HepG2 (cell line): ENCODE measurements around the gene TTC23. TPM values are rescaled to one million over a fixed set of nuclear protein-coding genes. Genes with fewer than 3 reads are reported as not detected.

Source experiments
- ATAC-seq: fragments of 200-7000 bp; cut with Tn5 transposase; 3 replicates; pipeline ENCODE4 v1.9.1; 2020; ENCODE audit warnings: mild to moderate bottlenecking, moderate library complexity
- BruUV-seq: library from RNA; stranded (reverse); fragments of 400-500 nt; replicated peaks from 2 replicates; lab custom pipeline; 2021; lab: Mats Ljungman, UMichigan
- CTCF ChIA-PET: fragments of 300-600 bp; formaldehyde crosslinking; extraction: SDS; loops from one replicate; lab custom pipeline; 2021; ENCODE audit warnings: low total read pairs, inconsistent platforms, low intra/inter-chr PET ratio; lab: Yijun Ruan, JAX
- POLR2A ChIA-PET: fragments of 350-600 bp; sonication (Branson Sonifier 250); formaldehyde crosslinking; loops from one replicate; lab custom pipeline; 2020; ENCODE audit warnings: antibody characterized with exemption, inconsistent platforms; lab: Yijun Ruan, JAX
- DNase-seq: peaks from one replicate; pipeline ENCODE4 v3.0.0-alpha.2; 2015; ENCODE audit warnings: low spot score
- FAIRE-seq: peaks from 3 replicates; lab custom pipeline; 2011; peaks lifted over from hg19 to GRCh38; lab: Jason Lieb, UNC
- H2AFZ ChIP-seq: one replicate; pipeline ENCODE4 v1.6.1; 2011; ENCODE audit warnings: low read length, inconsistent platforms
- H3K27ac ChIP-seq: fragments of 300-600 bp; 3 replicates; pipeline ENCODE4 v1.8.0; 2011; ENCODE audit warnings: mixed run types, mild to moderate bottlenecking, mixed read lengths, low read length, inconsistent platforms; ENCODE audit not compliant: insufficient read depth; ENCODE audit errors: extremely low read length
- H3K27me3 ChIP-seq, 2 experiments: fragments of 200-600 bp in 1 of 2; 2 replicates in 1 of 2; 3 replicates in 1 of 2; pipeline versions ENCODE4 v1.6.0 to v1.8.0; 2011; ENCODE audit warnings: low read length in 2 of 2, mild to moderate bottlenecking in 2 of 2, moderate library complexity in 2 of 2, inconsistent platforms in 1 of 2; ENCODE audit not compliant: insufficient read depth in 2 of 2, control insufficient read depth in 1 of 2
- H3K36me3 ChIP-seq, 2 experiments: fragments of 200-600 bp in 1 of 2; replicated peaks in 1 of 2; 2 replicates in 1 of 2; 3 replicates in 1 of 2; pipeline versions ENCODE4 v1.5.1 to v1.8.0; 2011; ENCODE audit warnings: low read length in 2 of 2, inconsistent platforms in 1 of 2; ENCODE audit not compliant: insufficient read depth in 2 of 2, control insufficient read depth in 1 of 2
- H3K4me1 ChIP-seq: 2 replicates; pipeline ENCODE4 v1.5.1; 2012; ENCODE audit warnings: low read length, inconsistent platforms; ENCODE audit not compliant: insufficient read depth
- H3K4me2 ChIP-seq: 2 replicates; pipeline ENCODE4 v1.6.0; 2011; ENCODE audit warnings: low read depth, low read length, inconsistent platforms
- H3K4me3 ChIP-seq, 3 experiments: fragments of 200-600 bp in 1 of 3; sonication (generic), shearing (Covaris generic) in 1 of 3; replicated peaks in 1 of 3; 2 replicates each; pipeline ENCODE4 v1.5.1; 2011 to 2016; ENCODE audit warnings: low read length in 3 of 3, inconsistent platforms in 2 of 3, low read depth in 2 of 3, mild to moderate bottlenecking in 2 of 3, control low read depth in 1 of 3, mixed read lengths in 1 of 3; ENCODE audit not compliant: insufficient read depth in 1 of 3
- H3K79me2 ChIP-seq: one replicate; pipeline ENCODE4 v1.6.1; 2011; ENCODE audit warnings: low read length, inconsistent platforms; ENCODE audit not compliant: insufficient read depth
- H3K9ac ChIP-seq: 2 replicates; pipeline ENCODE4 v1.6.0; 2011; ENCODE audit warnings: mild to moderate bottlenecking, low read depth, low read length, inconsistent platforms; ENCODE audit not compliant: insufficient read depth
- H3K9me3 ChIP-seq: 2 replicates; pipeline ENCODE4 v1.5.1; 2012; ENCODE audit warnings: mild to moderate bottlenecking, low read length
- H4K20me1 ChIP-seq: 2 replicates; pipeline ENCODE4 v1.6.0; 2011; ENCODE audit warnings: inconsistent platforms, mild to moderate bottlenecking, low read length, moderate library complexity; ENCODE audit not compliant: insufficient read depth
- CBX2 ChIP-seq, 2 experiments: fragments of 200-600 bp in 1 of 2; sonication (generic); formaldehyde crosslinking in 1 of 2; IDR thresholded peaks; 2 replicates each; pipeline versions ENCODE4 v1.7.0 to v1.8.1; 2018 to 2022; ENCODE audit warnings: low read depth in 2 of 2, low read length in 1 of 2, mild to moderate bottlenecking in 1 of 2, missing genetic modification reagents in 1 of 2
- SATB2 ChIP-seq: sonication (generic); formaldehyde crosslinking; IDR thresholded peaks from 2 replicates; pipeline ENCODE4 v1.5.0; 2020; ENCODE audit warnings: missing genetic modification reagents
- SP5 ChIP-seq: IDR thresholded peaks from 2 replicates; pipeline ENCODE4 v1.6.1; 2016; ENCODE audit warnings: low read depth, borderline replicate concordance
- SRY ChIP-seq: sonication (generic); formaldehyde crosslinking; IDR thresholded peaks from 2 replicates; pipeline ENCODE4 v1.8.0; 2022; ENCODE audit warnings: mild to moderate bottlenecking, missing genetic modification reagents
- TEAD2 ChIP-seq: sonication (generic); formaldehyde crosslinking; IDR thresholded peaks from 2 replicates; pipeline ENCODE4 v1.9.0; 2021; ENCODE audit warnings: missing genetic modification reagents
- TGIF2 ChIP-seq: IDR thresholded peaks from 2 replicates; pipeline ENCODE4 v1.6.1; 2016; ENCODE audit warnings: control low read depth, missing compliant biosample characterization
- THYN1 ChIP-seq: sonication (generic); formaldehyde crosslinking; IDR thresholded peaks from 2 replicates; pipeline ENCODE4 v1.8.1; 2023; ENCODE audit warnings: low read depth, mild to moderate bottlenecking, moderate library complexity, missing genetic modification reagents, borderline replicate concordance
- ZIK1 ChIP-seq: sonication (generic); formaldehyde crosslinking; IDR thresholded peaks from 2 replicates; pipeline ENCODE4 v1.5.0; 2020; ENCODE audit warnings: mild to moderate bottlenecking, low read depth, missing genetic modification reagents, borderline replicate concordance
- ZNF546 ChIP-seq: sonication (generic); formaldehyde crosslinking; conservative IDR thresholded peaks from 2 replicates; pipeline ENCODE4 v1.8.1; 2023; ENCODE audit warnings: mild to moderate bottlenecking, missing genetic modification reagents
- ZNF563 ChIP-seq: sonication (generic); formaldehyde crosslinking; IDR thresholded peaks from 2 replicates; pipeline ENCODE4 v1.8.0; 2022; ENCODE audit warnings: mild to moderate bottlenecking, moderate library complexity, missing genetic modification reagents
- ZNF775 ChIP-seq: sonication (generic); formaldehyde crosslinking; IDR thresholded peaks from 2 replicates; pipeline ENCODE4 v1.4.0; 2020; ENCODE audit warnings: missing genetic modification reagents, mild to moderate bottlenecking, moderate library complexity, borderline replicate concordance
- WGBS: methylation state at CpG from one replicate; pipeline ENCODE4 v1.1.6; 2017; ENCODE audit warnings: low lambda C conversion rate; 5-methylcytosine and 5-hydroxymethylcytosine counted together
- in situ Hi-C: cut with HindIII; loops from 2 replicates; pipeline ENCODE4 v1.10.0; 2017; ENCODE audit warnings: low pct_unique_long_range_greater_than_20kb; ENCODE audit not compliant: extremely low pct_ligation_motif_present
- intact Hi-C: fragments of 100-400 bp; cut with micrococcal nuclease; formaldehyde crosslinking; loops from one replicate; pipeline ENCODE4 v1.10.0; 2022; ENCODE audit not compliant: unreplicated experiment
- polyA plus RNA-seq, 8 experiments: library from polyadenylated mRNA; depleted of rRNA in 3 of 8; stranded (reverse) in 7 of 8; unstranded in 1 of 8; fragments of >200 nt; fragmentation: Illumina TruSeq in 4 of 8; extraction: Trizol in 4 of 8; gene quantifications; 2 replicates each; pipeline versions ENCODE4 v1.2.1 to v1.2.3, GENCODE V29; 2011 to 2016; ENCODE audit warnings: low read depth in 4 of 8, missing spikeins in 1 of 8, mixed read lengths in 1 of 8; ENCODE audit not compliant: insufficient read depth in 1 of 8
- total RNA-seq, 5 experiments: library from RNA; depleted of rRNA; stranded (reverse); fragments of >200 nt; fragmentation: Illumina TruSeq; extraction: Trizol; gene quantifications; 2 replicates each; pipeline ENCODE4 v1.2.3, GENCODE V29; 2016; ENCODE audit warnings: low read depth in 1 of 5
- TF ChIP-seq, protein P1 (sequence below), 2 experiments: fragments of 450-650 bp in 1 of 2; sonication (generic) in 1 of 2; formaldehyde crosslinking in 1 of 2; IDR thresholded peaks; 2 replicates each; pipeline versions ENCODE4 v1.6.1 to v1.8.0; 2016 to 2022; ENCODE audit warnings: antibody characterized with exemption in 1 of 2, mild to moderate bottlenecking in 1 of 2, missing genetic modification reagents in 1 of 2
- TF ChIP-seq, protein P2 (sequence below): sonication (generic); formaldehyde crosslinking; IDR thresholded peaks from 2 replicates; pipeline ENCODE4 v1.5.0; 2020; ENCODE audit warnings: mild to moderate bottlenecking, missing genetic modification reagents, moderate library complexity

Gene TTC23
- total and polyA plus RNA-seq, 2 of the 13 experiments (the other 11 are each of a cell fraction or from before 2014, with no cell fraction given): 1.6 to 11.7 TPM

DNA sequence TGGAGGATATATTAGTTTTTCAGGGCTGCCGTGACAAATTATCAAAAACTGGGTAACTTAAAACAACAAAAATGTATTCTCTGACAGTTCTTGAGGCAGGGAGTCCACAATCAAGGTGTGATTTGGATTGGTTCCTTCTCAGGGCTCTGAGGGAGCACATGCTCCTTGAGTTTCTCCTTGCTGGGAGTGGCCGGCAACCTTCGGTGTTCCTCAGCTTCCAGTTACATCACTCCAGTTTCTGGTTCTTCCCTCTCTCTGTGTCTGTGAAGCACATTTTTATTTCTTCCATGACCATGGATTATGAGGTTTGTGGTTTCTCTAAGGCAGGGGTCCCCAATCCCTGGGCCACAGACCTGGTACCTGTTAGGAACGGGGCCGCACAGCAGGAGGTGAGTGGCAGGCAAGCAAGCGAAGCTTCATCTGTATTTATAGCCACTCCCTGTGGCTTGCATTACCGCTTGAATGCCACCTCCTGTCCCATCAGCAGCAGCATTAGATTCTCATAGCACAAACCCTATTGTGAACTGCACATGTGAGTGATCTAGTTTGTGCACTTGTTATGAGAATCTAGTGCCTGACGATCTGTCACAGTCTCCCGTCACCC, 26.2 kb upstream of the TTC23 start:
- Histone ChIP-seq H3K36me3 (no peaks in the 10 kb centered on the region), H4K20me1 (no peaks in the 10 kb centered on the region), H3K4me2 (no peak overlapping the region), H3K9ac (no peak overlapping the region), H3K27me3 (no peaks in the 10 kb centered on the region), H3K9me3 (no peaks in the 10 kb centered on the region)
- in situ Hi-C loops: no loop called here
- DNase-seq: no peak
- ATAC-seq: no peak
- TF ChIP-seq SATB2 (CRISPR knock-in tag) (no peak), ZIK1 (no peak), ZNF775 (CRISPR knock-in tag) (no peak), CBX2 (IDR thresholded peaks at IDR 0.05; ENCODE audit: low read depth, low read length) (no peak), CBX2 (CRISPR knock-in tag; IDR thresholded peaks at IDR 0.05; ENCODE audit: low read depth) (no peak), TGIF2 (CRISPR knock-in tag) (no peak), SP5 (CRISPR knock-in tag) (no peak), SRY (CRISPR knock-in tag) (no peak), ZNF563 (CRISPR knock-in tag) (no peak), ZNF546 (CRISPR knock-in tag) (no peak), THYN1 (no peak), TEAD2 (CRISPR knock-in tag) (no peak)
- TF ChIP-seq, protein P1, sequence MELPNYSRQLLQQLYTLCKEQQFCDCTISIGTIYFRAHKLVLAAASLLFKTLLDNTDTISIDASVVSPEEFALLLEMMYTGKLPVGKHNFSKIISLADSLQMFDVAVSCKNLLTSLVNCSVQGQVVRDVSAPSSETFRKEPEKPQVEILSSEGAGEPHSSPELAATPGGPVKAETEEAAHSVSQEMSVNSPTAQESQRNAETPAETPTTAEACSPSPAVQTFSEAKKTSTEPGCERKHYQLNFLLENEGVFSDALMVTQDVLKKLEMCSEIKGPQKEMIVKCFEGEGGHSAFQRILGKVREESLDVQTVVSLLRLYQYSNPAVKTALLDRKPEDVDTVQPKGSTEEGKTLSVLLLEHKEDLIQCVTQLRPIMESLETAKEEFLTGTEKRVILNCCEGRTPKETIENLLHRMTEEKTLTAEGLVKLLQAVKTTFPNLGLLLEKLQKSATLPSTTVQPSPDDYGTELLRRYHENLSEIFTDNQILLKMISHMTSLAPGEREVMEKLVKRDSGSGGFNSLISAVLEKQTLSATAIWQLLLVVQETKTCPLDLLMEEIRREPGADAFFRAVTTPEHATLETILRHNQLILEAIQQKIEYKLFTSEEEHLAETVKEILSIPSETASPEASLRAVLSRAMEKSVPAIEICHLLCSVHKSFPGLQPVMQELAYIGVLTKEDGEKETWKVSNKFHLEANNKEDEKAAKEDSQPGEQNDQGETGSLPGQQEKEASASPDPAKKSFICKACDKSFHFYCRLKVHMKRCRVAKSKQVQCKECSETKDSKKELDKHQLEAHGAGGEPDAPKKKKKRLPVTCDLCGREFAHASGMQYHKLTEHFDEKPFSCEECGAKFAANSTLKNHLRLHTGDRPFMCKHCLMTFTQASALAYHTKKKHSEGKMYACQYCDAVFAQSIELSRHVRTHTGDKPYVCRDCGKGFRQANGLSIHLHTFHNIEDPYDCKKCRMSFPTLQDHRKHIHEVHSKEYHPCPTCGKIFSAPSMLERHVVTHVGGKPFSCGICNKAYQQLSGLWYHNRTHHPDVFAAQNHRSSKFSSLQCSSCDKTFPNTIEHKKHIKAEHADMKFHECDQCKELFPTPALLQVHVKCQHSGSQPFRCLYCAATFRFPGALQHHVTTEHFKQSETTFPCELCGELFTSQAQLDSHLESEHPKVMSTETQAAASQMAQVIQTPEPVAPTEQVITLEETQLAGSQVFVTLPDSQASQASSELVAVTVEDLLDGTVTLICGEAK (IDR thresholded peaks at IDR 0.05): no peak
- TF ChIP-seq, protein P1 (CRISPR knock-in tag; IDR thresholded peaks at IDR 0.05): no peak
- TF ChIP-seq, protein P2, sequence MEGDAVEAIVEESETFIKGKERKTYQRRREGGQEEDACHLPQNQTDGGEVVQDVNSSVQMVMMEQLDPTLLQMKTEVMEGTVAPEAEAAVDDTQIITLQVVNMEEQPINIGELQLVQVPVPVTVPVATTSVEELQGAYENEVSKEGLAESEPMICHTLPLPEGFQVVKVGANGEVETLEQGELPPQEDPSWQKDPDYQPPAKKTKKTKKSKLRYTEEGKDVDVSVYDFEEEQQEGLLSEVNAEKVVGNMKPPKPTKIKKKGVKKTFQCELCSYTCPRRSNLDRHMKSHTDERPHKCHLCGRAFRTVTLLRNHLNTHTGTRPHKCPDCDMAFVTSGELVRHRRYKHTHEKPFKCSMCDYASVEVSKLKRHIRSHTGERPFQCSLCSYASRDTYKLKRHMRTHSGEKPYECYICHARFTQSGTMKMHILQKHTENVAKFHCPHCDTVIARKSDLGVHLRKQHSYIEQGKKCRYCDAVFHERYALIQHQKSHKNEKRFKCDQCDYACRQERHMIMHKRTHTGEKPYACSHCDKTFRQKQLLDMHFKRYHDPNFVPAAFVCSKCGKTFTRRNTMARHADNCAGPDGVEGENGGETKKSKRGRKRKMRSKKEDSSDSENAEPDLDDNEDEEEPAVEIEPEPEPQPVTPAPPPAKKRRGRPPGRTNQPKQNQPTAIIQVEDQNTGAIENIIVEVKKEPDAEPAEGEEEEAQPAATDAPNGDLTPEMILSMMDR (CRISPR knock-in tag): no peak
- TF ChIP-seq, all 625 proteins: peak for 0
- Histone ChIP-seq H3K27ac (no peak overlapping the region), H3K4me1 (no peaks in the 10 kb centered on the region), H2AFZ (no peak overlapping the region), H3K4me3 (no peak overlapping the region), H3K79me2 (peaks cover 2% of the 10 kb centered on the region)
- CTCF ChIA-PET: no interaction called here
- BruUV-seq: no TSS peak
- POLR2A ChIA-PET: no interaction called here
- intact Hi-C loops: no loop called here
- 96% methylated on average over 9 of the region's 9 CpGs for WGBS
- no peak for FAIRE-seq
